T47D (cell line): Measurements from ENCODE around the gene COG5.

ENCODE experiments used
- DNase-seq, 2 experiments: peaks; one replicate each; pipeline versions ENCODE4 v3.0.0 to v3.0.0-alpha.2; 2011 to 2012; ENCODE audit warnings: low read depth in 1 of 2, low spot score in 1 of 2
- JUND ChIP-seq: IDR thresholded peaks from 2 replicates; pipeline ENCODE4 v1.6.1; 2012; ENCODE audit warnings: low read depth
- in situ Hi-C: cut with HindIII; loops from 2 replicates; pipeline ENCODE4 v1.10.0; 2016; ENCODE audit warnings: low sequenced_read_pairs, low pct_unique_long_range_greater_than_20kb

COG5 gene

GRCh38 chr7:107563775-107564552 lies at the start of gene COG5, which contains the start of gene DUS4L:
COG5 (minus strand) TSS chr7:107563920; CDS start chr7:107563896, 24 bp downstream.
DUS4L (plus strand) TSS chr7:107563971; CDS start chr7:107567071, 3,100 bp downstream.
- in situ Hi-C loops: no loop called here
- TF ChIP-seq JUND: no peak

GRCh38 chr7:107613439-107613838 lies 49.7 kb upstream of the COG5 start:
- in situ Hi-C loops: no loop called here
- no peak for DNase-seq
- no peak for TF ChIP-seq JUND

More at GRCh38 chr7:107563775-107564552, at the start of gene COG5, which contains the start of gene DUS4L:
- DNase-seq: peak; percentile 21 to 78

GRCh38 chr7:107610323-107610722 lies 46.6 kb upstream of the COG5 start:
- no peak for DNase-seq
- TF ChIP-seq JUND: no peak
- in situ Hi-C loops: no loop called here

GRCh38 chr7:107609811-107610261 lies 46.1 kb upstream of the COG5 start:
- in situ Hi-C loops: no loop called here
- no peak for TF ChIP-seq JUND
- DNase-seq: no peak

GRCh38 chr7:107606303-107606702 lies 42.6 kb upstream of the COG5 start:
- TF ChIP-seq JUND: no peak
- no peak for DNase-seq
- in situ Hi-C loops: no loop called here

GRCh38 chr7:107605218-107605815 lies 41.6 kb upstream of the COG5 start:
- in situ Hi-C loops: no loop called here
- TF ChIP-seq JUND: no peak
- DNase-seq: no peak

- in situ Hi-C loops: no loop called here
- DNase-seq: no peak
- no peak for TF ChIP-seq JUND
Measured at GRCh38 chr7:107600816-107601215, 37.1 kb upstream of the COG5 start.

GRCh38 chr7:107599262-107599661 lies 35.5 kb upstream of the COG5 start:
- TF ChIP-seq JUND: no peak
- in situ Hi-C loops: no loop called here
- DNase-seq: no peak

- TF ChIP-seq JUND: no peak
- no peak for DNase-seq
- in situ Hi-C loops: no loop called here
Measured at GRCh38 chr7:107597953-107598352, 34.2 kb upstream of the COG5 start.

- no peak for DNase-seq
- TF ChIP-seq JUND: no peak
- in situ Hi-C loops: no loop called here
Measured at GRCh38 chr7:107597582-107597916, 33.8 kb upstream of the COG5 start.

GRCh38 chr7:107596881-107597581 lies 33.3 kb upstream of the COG5 start:
- in situ Hi-C loops: no loop called here
- DNase-seq: no peak
- no peak for TF ChIP-seq JUND

- in situ Hi-C loops: no loop called here
- no peak for TF ChIP-seq JUND
- peak in 1 of 2 experiments; percentile 21 for DNase-seq
Measured at GRCh38 chr7:107594961-107595737, 31.4 kb upstream of the COG5 start.
